GM18909 (cell line): ENCODE data around the gene CAMKK1.

Source experiments
- ATAC-seq: cut with Tn5 transposase; IDR thresholded peaks from one replicate; pipeline ENCODE4 v1.9.1; 2021; ENCODE audit warnings: mild to moderate bottlenecking; ENCODE audit not compliant: unreplicated experiment, poor library complexity

The CAMKK1 gene

GRCh38 chr17:3893003-3893719 is at the start of gene CAMKK1:
Gene CAMKK1 (minus strand): TSS chr17:3893053. CDS start chr17:3885687, 7,366 bp downstream.
- peak; percentile 88 for ATAC-seq

- ATAC-seq: no peak
Observed at GRCh38 chr17:3940965-3941698, 48.3 kb upstream of the CAMKK1 start.

GRCh38 chr17:3937359-3937758 is 44.5 kb upstream of the CAMKK1 start:
- ATAC-seq: no peak

GRCh38 chr17:3935825-3936355 is 43.0 kb upstream of the CAMKK1 start:
- ATAC-seq: no peak

- no peak for ATAC-seq
Observed at GRCh38 chr17:3935140-3935542, 42.3 kb upstream of the CAMKK1 start.

- ATAC-seq: no peak
Observed at GRCh38 chr17:3929764-3930163, 36.9 kb upstream of the CAMKK1 start.

- no peak for ATAC-seq
Observed at GRCh38 chr17:3929181-3929580, 36.3 kb upstream of the CAMKK1 start.

- no peak for ATAC-seq
Observed at GRCh38 chr17:3928406-3928805, 35.6 kb upstream of the CAMKK1 start.

GRCh38 chr17:3927628-3928340 is 34.9 kb upstream of the CAMKK1 start:
- ATAC-seq: no peak

GRCh38 chr17:3926860-3927627 is 34.2 kb upstream of the CAMKK1 start:
- no peak for ATAC-seq

GRCh38 chr17:3925684-3926485 is 33.0 kb upstream of the CAMKK1 start:
- no peak for ATAC-seq

- ATAC-seq: no peak
Observed at GRCh38 chr17:3924512-3925350, 31.9 kb upstream of the CAMKK1 start.

- ATAC-seq: no peak
Observed at GRCh38 chr17:3923466-3924190, 30.8 kb upstream of the CAMKK1 start.

GRCh38 chr17:3922765-3923164 is 29.9 kb upstream of the CAMKK1 start:
- ATAC-seq: no peak

GRCh38 chr17:3921502-3922319 is 28.9 kb upstream of the CAMKK1 start:
- no peak for ATAC-seq

GRCh38 chr17:3921006-3921405 is 28.2 kb upstream of the CAMKK1 start:
- no peak for ATAC-seq

- no peak for ATAC-seq
Observed at GRCh38 chr17:3919123-3919624, 26.3 kb upstream of the CAMKK1 start.
